ENCODE measurements around the gene YPEL3. TPM values are rescaled to one million over a fixed set of nuclear protein-coding genes. Genes with fewer than 3 reads are reported as not detected.

Gene YPEL3
- total RNA-seq, 1 donor from 2014 or later = 9.6 TPM

- Mint-ChIP-seq H3K9me3 (no peaks in the 10 kb centered on the region), H3K36me3 (ENCODE audit: low read depth) (peaks cover 25% of the 10 kb centered on the region), H3K4me1 (peaks cover 34% of the 10 kb centered on the region), H3K4me3 (peak overlapping the region; percentile 84), H3K27me3 (ENCODE audit: low read depth) (no peaks in the 10 kb centered on the region), H3K27ac (ENCODE audit: unreplicated experiment) (no peak overlapping the region)
- DNase-seq (ENCODE audit: low read depth, low spot score) = no peak
- TF ChIP-seq CTCF (conservative IDR thresholded peaks at IDR 0.05) = no peak
These were observed 26.2 kb downstream of the YPEL3 start for GRCh38 chr16:30069611-30070462.

- H3K36me3 Mint-ChIP-seq (ENCODE audit: low read depth) = peaks cover 25% of the 10 kb centered on the region
- H3K27ac Mint-ChIP-seq (ENCODE audit: unreplicated experiment) = no peak overlapping the region
- H3K4me3 Mint-ChIP-seq = peak overlapping the region; percentile 84
- no peaks in the 10 kb centered on the region for H3K27me3 Mint-ChIP-seq (ENCODE audit: low read depth)
- H3K4me1 Mint-ChIP-seq = peaks cover 37% of the 10 kb centered on the region
- DNase-seq (ENCODE audit: low read depth, low spot score) = no peak
- TF ChIP-seq CTCF (conservative IDR thresholded peaks at IDR 0.05) = peak; percentile 68
- no peaks in the 10 kb centered on the region for H3K9me3 Mint-ChIP-seq
These were observed 27.0 kb downstream of the YPEL3 start for GRCh38 chr16:30068750-30069610.

GRCh38 chr16:30068333-30068732, 27.7 kb downstream of the YPEL3 start:
- peaks cover 25% of the 10 kb centered on the region for H3K36me3 Mint-ChIP-seq (ENCODE audit: low read depth)
- peak overlapping the region; percentile 84 for H3K4me3 Mint-ChIP-seq

DNA sequence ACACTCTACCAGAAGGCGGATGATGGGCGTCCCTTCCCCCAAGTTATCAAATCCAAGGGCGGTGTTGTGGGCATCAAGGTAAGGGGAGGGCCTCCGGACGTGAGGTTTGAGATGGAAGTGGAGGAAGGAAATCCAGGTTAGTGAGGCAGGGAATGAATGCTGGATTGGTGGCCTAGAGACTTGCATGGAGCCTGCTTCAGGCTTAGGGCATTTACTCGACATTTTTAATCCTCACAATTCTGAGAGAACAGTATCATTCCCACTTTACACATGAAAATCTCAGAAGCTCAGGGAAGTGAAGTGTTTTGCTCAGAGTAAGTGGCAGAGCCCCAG, 28.5 kb downstream of the YPEL3 start:
- no peak for TF ChIP-seq CTCF (conservative IDR thresholded peaks at IDR 0.05)
- Mint-ChIP-seq H3K27me3 (ENCODE audit: low read depth) (no peaks in the 10 kb centered on the region), H3K4me1 (peaks cover 43% of the 10 kb centered on the region), H3K27ac (ENCODE audit: unreplicated experiment) (no peak overlapping the region), H3K36me3 (ENCODE audit: low read depth) (peaks cover 25% of the 10 kb centered on the region), H3K9me3 (no peaks in the 10 kb centered on the region), H3K4me3 (peak overlapping the region; percentile 98)
- no peak for DNase-seq (ENCODE audit: low read depth, low spot score)

More at GRCh38 chr16:30068333-30068732, 27.7 kb downstream of the YPEL3 start:
- Mint-ChIP-seq H3K27me3 (ENCODE audit: low read depth) (no peaks in the 10 kb centered on the region), H3K9me3 (no peaks in the 10 kb centered on the region), H3K27ac (ENCODE audit: unreplicated experiment) (no peak overlapping the region), H3K4me1 (peaks cover 43% of the 10 kb centered on the region)
- TF ChIP-seq CTCF (conservative IDR thresholded peaks at IDR 0.05) = no peak
- DNase-seq (ENCODE audit: low read depth, low spot score) = no peak

DNA sequence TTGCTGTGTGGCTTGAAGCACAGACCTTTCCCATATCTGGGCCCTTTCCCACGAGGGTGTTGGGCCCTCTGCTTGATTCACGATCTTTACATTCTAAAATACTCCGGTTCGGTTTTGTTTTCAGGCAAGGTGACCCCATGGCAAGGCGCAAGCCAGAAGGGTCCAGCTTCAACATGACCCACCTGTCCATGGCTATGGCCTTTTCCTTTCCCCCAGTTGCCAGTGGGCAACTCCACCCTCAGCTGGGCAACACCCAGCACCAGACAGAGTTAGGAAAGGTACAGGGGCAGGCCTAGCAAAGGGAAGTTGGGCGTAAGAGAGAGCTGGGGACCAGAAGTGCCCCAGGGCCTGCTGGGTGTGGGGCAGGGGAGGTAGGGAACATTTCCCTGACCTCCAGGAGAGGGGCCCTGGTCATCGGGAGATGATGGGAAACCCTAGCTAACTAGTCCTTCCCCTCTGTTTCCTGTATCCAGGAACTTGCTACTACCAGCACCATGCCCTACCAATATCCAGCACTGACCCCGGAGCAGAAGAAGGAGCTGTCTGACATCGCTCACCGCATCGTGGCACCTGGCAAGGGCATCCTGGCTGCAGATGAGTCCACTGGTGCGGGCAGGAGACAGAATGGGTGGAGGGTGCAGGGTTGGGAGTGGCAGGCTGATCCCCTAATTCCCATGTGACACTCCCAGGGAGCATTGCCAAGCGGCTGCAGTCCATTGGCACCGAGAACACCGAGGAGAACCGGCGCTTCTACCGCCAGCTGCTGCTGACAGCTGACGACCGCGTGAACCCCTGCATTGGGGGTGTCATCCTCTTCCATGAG, 29.0 kb downstream of the YPEL3 start:
- Mint-ChIP-seq H3K36me3 (ENCODE audit: low read depth) (peaks cover 22% of the 10 kb centered on the region), H3K9me3 (no peaks in the 10 kb centered on the region), H3K4me3 (peak overlapping the region; percentile 98), H3K4me1 (peaks cover 43% of the 10 kb centered on the region), H3K27me3 (ENCODE audit: low read depth) (no peaks in the 10 kb centered on the region), H3K27ac (ENCODE audit: unreplicated experiment) (peak overlapping the region; percentile 91)
- no peak for DNase-seq (ENCODE audit: low read depth, low spot score)
- TF ChIP-seq CTCF (conservative IDR thresholded peaks at IDR 0.05) = no peak
